Measurements from ENCODE around the gene PNMA8B.

PNMA8B gene

GRCh38 chr19:46514589-46515289 lies 19.1 kb upstream of the PNMA8B start:
- ChIA-PET CTCF (interaction anchor here (0.7 to 9.2 kb wide), 29 partner anchors 8 to 436 kb away, joined by 3 to 65 read pairs (median 6); partner anchors contain the start of gene PNMA8B), POLR2A (no interaction called here)
- H3K4me1 ChIP-seq (ENCODE audit: control insufficient read depth, insufficient read depth, low read length) = no peaks in the 10 kb centered on the region
- H3K27ac ChIP-seq (ENCODE audit: extremely low read depth, low read depth, low read length) = no peak overlapping the region
- no peak overlapping the region for H3K4me3 ChIP-seq (ENCODE audit: low read depth, low read length)
- H3K36me3 ChIP-seq (ENCODE audit: control insufficient read depth in 2 of 2, insufficient read depth in 1 of 2, low read length in 2 of 2) = no peaks in the 10 kb centered on the region
- TF ChIP-seq ZNF473 (tag by site-specific recombination; IDR thresholded peaks at IDR 0.05) (no peak), GLI4 (tag by site-specific recombination; IDR thresholded peaks at IDR 0.05) (peak; percentile 68; the same call in 1 of the 2 replicates), ZNF830 (tag by site-specific recombination; IDR thresholded peaks at IDR 0.05; ENCODE audit: low read depth) (no peak), ZNF311 (tag by site-specific recombination; IDR thresholded peaks at IDR 0.05; ENCODE audit: borderline replicate concordance) (0 out of 2 replicates have a peak, but pooled peaks have one; percentile 36), ZSCAN30 (tag by site-specific recombination; IDR thresholded peaks at IDR 0.05) (no peak), YY2 (tag by site-specific recombination; IDR thresholded peaks at IDR 0.05) (no peak), ZNF350 (tag by site-specific recombination; IDR thresholded peaks at IDR 0.05) (no peak), ZNF23 (tag by site-specific recombination; IDR thresholded peaks at IDR 0.05; ENCODE audit: borderline replicate concordance) (no peak), ZNF274 (IDR thresholded peaks at IDR 0.05; ENCODE audit: low read length) (no peak), ZNF274 (tag by site-specific recombination; IDR thresholded peaks at IDR 0.05; ENCODE audit: borderline replicate concordance) (0 out of 2 replicates have a peak, but pooled peaks have one; percentile 41), BCL11A (tag by site-specific recombination; IDR thresholded peaks at IDR 0.05; ENCODE audit: low read depth) (peak; percentile 53; the same call in 1 of the 2 replicates), ZNF239 (tag by site-specific recombination; IDR thresholded peaks at IDR 0.05) (no peak), ZBTB44 (tag by site-specific recombination; IDR thresholded peaks at IDR 0.05) (no peak), KLF9 (tag by site-specific recombination; IDR thresholded peaks at IDR 0.05; ENCODE audit: low read depth) (peak; percentile 45)
- TF ChIP-seq, protein P1, sequence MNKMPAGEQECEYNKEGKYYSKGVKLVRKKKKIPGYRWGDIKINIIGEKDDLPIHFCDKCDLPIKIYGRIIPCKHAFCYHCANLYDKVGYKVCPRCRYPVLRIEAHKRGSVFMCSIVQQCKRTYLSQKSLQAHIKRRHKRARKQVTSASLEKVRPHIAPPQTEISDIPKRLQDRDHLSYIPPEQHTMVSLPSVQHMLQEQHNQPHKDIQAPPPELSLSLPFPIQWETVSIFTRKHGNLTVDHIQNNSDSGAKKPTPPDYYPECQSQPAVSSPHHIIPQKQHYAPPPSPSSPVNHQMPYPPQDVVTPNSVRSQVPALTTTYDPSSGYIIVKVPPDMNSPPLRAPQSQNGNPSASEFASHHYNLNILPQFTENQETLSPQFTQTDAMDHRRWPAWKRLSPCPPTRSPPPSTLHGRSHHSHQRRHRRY (tag by site-specific recombination; IDR thresholded peaks at IDR 0.05) = no peak
- TF ChIP-seq, protein P2, sequence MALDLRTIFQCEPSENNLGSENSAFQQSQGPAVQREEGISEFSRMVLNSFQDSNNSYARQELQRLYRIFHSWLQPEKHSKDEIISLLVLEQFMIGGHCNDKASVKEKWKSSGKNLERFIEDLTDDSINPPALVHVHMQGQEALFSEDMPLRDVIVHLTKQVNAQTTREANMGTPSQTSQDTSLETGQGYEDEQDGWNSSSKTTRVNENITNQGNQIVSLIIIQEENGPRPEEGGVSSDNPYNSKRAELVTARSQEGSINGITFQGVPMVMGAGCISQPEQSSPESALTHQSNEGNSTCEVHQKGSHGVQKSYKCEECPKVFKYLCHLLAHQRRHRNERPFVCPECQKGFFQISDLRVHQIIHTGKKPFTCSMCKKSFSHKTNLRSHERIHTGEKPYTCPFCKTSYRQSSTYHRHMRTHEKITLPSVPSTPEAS (tag by site-specific recombination; IDR thresholded peaks at IDR 0.05) = peak; percentile 66; the same call in 1 of the 2 replicates
- no peaks in the 10 kb centered on the region for H3K9me3 ChIP-seq (ENCODE audit: control insufficient read depth, insufficient read depth, low read depth, low read length)

GRCh38 chr19:46513461-46514236 lies 18.0 kb upstream of the PNMA8B start:
- H3K9me3 ChIP-seq (ENCODE audit: control insufficient read depth, insufficient read depth, low read depth, low read length) = no peaks in the 10 kb centered on the region
- CTCF ChIA-PET = interaction anchor here (0.6 to 9.2 kb wide), 35 partner anchors 9 to 453 kb away, joined by 3 to 65 read pairs (median 5); partner anchors contain the start of genes CALM3, PNMA8B and PPP5C
- no peak overlapping the region for H3K4me3 ChIP-seq (ENCODE audit: low read depth, low read length)
- POLR2A ChIA-PET = no interaction called here
- no peak overlapping the region for H3K27ac ChIP-seq (ENCODE audit: extremely low read depth, low read depth, low read length)
- H3K4me1 ChIP-seq (ENCODE audit: control insufficient read depth, insufficient read depth, low read length) = no peaks in the 10 kb centered on the region
- no peaks in the 10 kb centered on the region for H3K36me3 ChIP-seq (ENCODE audit: control insufficient read depth in 2 of 2, insufficient read depth in 1 of 2, low read length in 2 of 2)
- TF ChIP-seq ZNF548 (tag by site-specific recombination; IDR thresholded peaks at IDR 0.05) = no peak
- peak; percentile 83 for TF ChIP-seq ZNF580 (tag by site-specific recombination; IDR thresholded peaks at IDR 0.05)
- peak; percentile 33; the same call in 1 of the 2 replicates for TF ChIP-seq ZXDB (tag by site-specific recombination; IDR thresholded peaks at IDR 0.05)
- TF ChIP-seq, protein P3, sequence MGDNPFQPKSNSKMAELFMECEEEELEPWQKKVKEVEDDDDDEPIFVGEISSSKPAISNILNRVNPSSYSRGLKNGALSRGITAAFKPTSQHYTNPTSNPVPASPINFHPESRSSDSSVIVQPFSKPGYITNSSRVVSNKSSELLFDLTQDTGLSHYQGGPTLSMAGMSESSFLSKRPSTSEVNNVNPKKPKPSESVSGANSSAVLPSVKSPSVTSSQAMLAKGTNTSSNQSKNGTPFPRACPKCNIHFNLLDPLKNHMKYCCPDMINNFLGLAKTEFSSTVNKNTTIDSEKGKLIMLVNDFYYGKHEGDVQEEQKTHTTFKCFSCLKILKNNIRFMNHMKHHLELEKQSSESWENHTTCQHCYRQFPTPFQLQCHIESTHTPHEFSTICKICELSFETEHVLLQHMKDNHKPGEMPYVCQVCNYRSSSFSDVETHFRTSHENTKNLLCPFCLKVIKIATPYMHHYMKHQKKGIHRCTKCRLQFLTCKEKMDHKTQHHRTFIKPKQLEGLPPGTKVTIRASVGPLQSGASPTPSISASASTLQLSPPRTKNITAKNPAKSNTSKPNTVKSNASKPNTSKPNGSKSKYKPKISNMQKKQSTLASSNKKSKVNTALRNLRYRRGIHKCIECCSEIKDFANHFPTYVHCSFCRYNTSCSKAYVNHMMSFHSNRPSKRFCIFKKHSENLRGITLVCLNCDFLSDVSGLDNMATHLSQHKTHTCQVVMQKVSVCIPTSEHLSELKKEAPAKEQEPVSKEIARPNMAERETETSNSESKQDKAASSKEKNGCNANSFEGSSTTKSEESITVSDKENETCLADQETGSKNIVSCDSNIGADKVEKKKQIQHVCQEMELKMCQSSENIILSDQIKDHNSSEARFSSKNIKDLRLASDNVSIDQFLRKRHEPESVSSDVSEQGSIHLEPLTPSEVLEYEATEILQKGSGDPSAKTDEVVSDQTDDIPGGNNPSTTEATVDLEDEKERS (tag by site-specific recombination; IDR thresholded peaks at IDR 0.05) = 0 out of 2 replicates have a peak, but pooled peaks have one; percentile 31
- TF ChIP-seq ZNF555 (tag by site-specific recombination; conservative IDR thresholded peaks at IDR 0.05) = no peak
- no peak for TF ChIP-seq ZNF202 (tag by site-specific recombination; IDR thresholded peaks at IDR 0.05; ENCODE audit: borderline replicate concordance)
- no peak for TF ChIP-seq ZNF341 (tag by site-specific recombination; IDR thresholded peaks at IDR 0.05; ENCODE audit: low read depth)
- no peak for TF ChIP-seq ZNF175 (tag by site-specific recombination; IDR thresholded peaks at IDR 0.05)
- TF ChIP-seq ZNF560 (tag by site-specific recombination; IDR thresholded peaks at IDR 0.05; ENCODE audit: borderline replicate concordance) = no peak
- no peak for TF ChIP-seq ZBTB17 (tag by site-specific recombination; IDR thresholded peaks at IDR 0.05)
- no peak for TF ChIP-seq ZNF664 (tag by site-specific recombination; IDR thresholded peaks at IDR 0.05)

Data from HEK293 (cell line).